ENCODE data around the gene PCDHGA5. TPM values are rescaled to one million over a fixed set of nuclear protein-coding genes. Genes with fewer than 3 reads are reported as not detected.

The PCDHGA5 gene
- total and polyA plus RNA-seq, 2 of the 8 experiments (the other 6 are each of a cell fraction or from before 2014, with no cell fraction given): 1.1 to 1.3 TPM

DNA sequence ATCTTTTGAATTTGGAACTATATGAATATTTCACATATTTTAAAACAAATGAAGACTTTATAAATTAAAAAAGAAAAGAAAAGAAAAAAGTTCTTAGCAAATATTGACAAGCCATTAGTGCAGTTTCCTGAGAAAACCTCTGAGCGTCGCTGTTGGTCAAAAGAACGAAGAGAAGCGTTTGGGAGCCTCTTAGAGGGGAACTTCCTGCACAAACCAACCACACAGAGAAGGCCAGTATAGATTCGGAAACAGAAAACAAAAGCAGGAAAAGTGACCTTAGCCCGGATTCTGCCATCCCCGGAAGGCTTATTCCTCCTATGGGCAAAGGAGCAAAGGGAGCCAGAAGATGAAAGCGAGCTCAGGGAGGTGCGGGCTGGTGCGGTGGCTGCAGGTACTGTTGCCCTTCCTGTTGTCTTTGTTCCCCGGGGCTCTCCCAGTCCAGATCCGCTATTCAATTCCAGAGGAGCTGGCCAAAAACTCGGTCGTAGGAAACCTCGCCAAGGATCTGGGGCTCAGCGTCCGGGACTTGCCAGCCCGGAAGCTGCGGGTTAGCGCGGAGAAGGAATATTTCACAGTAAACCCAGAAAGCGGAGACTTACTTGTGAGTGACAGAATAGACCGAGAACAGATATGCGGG is 4.1 kb upstream of the PCDHGA5 start, which contains the start of gene PCDHGB2:
Gene PCDHGB2 (plus strand): TSS at position 205 of the 637 bp plus-strand sequence. CDS start 142 bp downstream, at position 347.
- no peak within 1 kb of the TSS for H3K27ac ChIP-seq (ENCODE audit: low read depth, low read length)
- no peak for DNase-seq (ENCODE audit: low read depth in 1 of 2, low spot score in 2 of 2)
- TF ChIP-seq RAD21 (IDR thresholded peaks at IDR 0.05 in 1 of 2, conservative IDR thresholded peaks at IDR 0.05 in 1 of 2; ENCODE audit: low read depth in 2 of 2, low read length in 2 of 2): peak; percentile 78 to 82
- peak in 2 of 3 experiments; percentile 60 to 74; a peak in 3 of 4 replicates for TF ChIP-seq CTCF (IDR thresholded peaks at IDR 0.05; ENCODE audit: control extremely low read depth in 1 of 3, insufficient read depth in 1 of 3, low read depth in 1 of 3, low read length in 3 of 3)
- no peak for TF ChIP-seq JUND (IDR thresholded peaks at IDR 0.05; ENCODE audit: low read length)
- H3K79me1 ChIP-seq (ENCODE audit: low read depth, low read length): no peaks in the 10 kb centered on the region
- H3K4me2 ChIP-seq (ENCODE audit: insufficient read depth in 1 of 2, low read depth in 2 of 2, low read length in 2 of 2): peak within 1 kb of the TSS in 1 of 2 experiments; percentile 53; a peak in 2 of 4 replicates
- H4K8ac ChIP-seq (ENCODE audit: extremely low read depth, insufficient read depth, low read length): peak within 1 kb of the TSS; percentile 88; the same call in 1 of the 2 replicates
- peak within 1 kb of the TSS; percentile 81; the same call in 1 of the 2 replicates for H2AFZ ChIP-seq (ENCODE audit: low read length)
- H2AK5ac ChIP-seq (ENCODE audit: low read depth, low read length): no peak within 1 kb of the TSS
- no peak within 1 kb of the TSS for H3K9ac ChIP-seq (replicated peaks in 1 of 4; ENCODE audit: extremely low read depth in 1 of 4, low read depth in 3 of 4, low read length in 3 of 4)
- H2BK120ac ChIP-seq (replicated peaks; ENCODE audit: low read depth, low read length): no peak within 1 kb of the TSS
- H3K4me1 ChIP-seq (replicated peaks in 1 of 4; ENCODE audit: control insufficient read depth in 3 of 4, insufficient read depth in 4 of 4, low read length in 3 of 4): peaks cover 0 to 3% (median under 1%) of the 10 kb centered on the region in 4 experiments; a peak in 1 of 7 replicates
- no peaks in the 10 kb centered on the region for H3K27me3 ChIP-seq (replicated peaks in 1 of 4; ENCODE audit: control insufficient read depth in 3 of 4, extremely low read depth in 1 of 4, insufficient read depth in 3 of 4, low read length in 3 of 4)
- no peak within 1 kb of the TSS for H2BK5ac ChIP-seq (ENCODE audit: low read depth, low read length)
- H3K23ac ChIP-seq (ENCODE audit: insufficient read length): no peak within 1 kb of the TSS
- H3K4ac ChIP-seq (replicated peaks; ENCODE audit: insufficient read length, low read depth, low read length): no peak within 1 kb of the TSS
- H4K20me1 ChIP-seq (replicated peaks in 1 of 2; ENCODE audit: control insufficient read depth in 1 of 2, insufficient read depth in 2 of 2, low read length in 2 of 2): no peaks in the 10 kb centered on the region
- H4K91ac ChIP-seq (replicated peaks; ENCODE audit: insufficient read length, low read length): no peak within 1 kb of the TSS
- CTCF ChIA-PET (ENCODE audit: partially characterized antibody): interaction anchor here (0.6 to 3.4 kb wide), 35 partner anchors 8 to 204 kb away, joined by 3 to 20 read pairs (median 4); partner anchors contain the start of genes PCDHB14, PCDHB15, PCDHB16 and PCDHGA10
- POLR2A ChIA-PET (ENCODE audit: partially characterized antibody): interaction anchor here (1.1 kb wide), 1 partner anchor 48 kb away, joined by 3 read pairs; no protein-coding TSS in a partner anchor
- H3K14ac ChIP-seq (ENCODE audit: insufficient read length): no peak within 1 kb of the TSS
- H2BK20ac ChIP-seq (ENCODE audit: low read length): no peak within 1 kb of the TSS
- H3K9me3 ChIP-seq (ENCODE audit: insufficient read depth in 2 of 2, low read depth in 1 of 2, low read length in 1 of 2): peaks cover 40 to 54% of the 10 kb centered on the region in 2 experiments
- 80% methylated on average over 24 of the region's 24 CpGs; no CpG with 5 or more reads in 1 of the 2 experiments for WGBS, 2 experiments (ENCODE audit: extremely low coverage in 1 of 2, insufficient coverage in 1 of 2, insufficient read length in 1 of 2, insufficient replicate concordance in 2 of 2, low coverage in 1 of 2, low lambda C conversion rate in 2 of 2, missing lambda C conversion rate in 1 of 2)
- FAIRE-seq: peak; percentile 78
- H2BK15ac ChIP-seq (ENCODE audit: low read length): no peak within 1 kb of the TSS
- peaks cover 0 to 10% (median 2%) of the 10 kb centered on the region in 4 experiments; a peak in 4 of 8 replicates for H3K36me3 ChIP-seq (ENCODE audit: control insufficient read depth in 2 of 4, insufficient read depth in 4 of 4, low read length in 3 of 4)
- H3K18ac ChIP-seq (ENCODE audit: extremely low read depth, low read length): no peak within 1 kb of the TSS
- no peak within 1 kb of the TSS for H3K56ac ChIP-seq (replicated peaks; ENCODE audit: insufficient read length, low read depth, low read length)
- H3K4me3 ChIP-seq (ENCODE audit: extremely low read depth in 1 of 4, insufficient read depth in 2 of 4, low read depth in 3 of 4, low read length in 4 of 4): peak within 1 kb of the TSS in 1 of 4 experiments; percentile 33; a peak in 1 of 8 replicates
- H3K79me2 ChIP-seq (ENCODE audit: control insufficient read depth in 1 of 2, insufficient read depth in 2 of 2, low read length in 2 of 2): no peaks in the 10 kb centered on the region
- 0 out of 2 replicates have a peak within 1 kb of the TSS, but pooled peaks have one; percentile 65 for H2BK12ac ChIP-seq (ENCODE audit: low read depth, low read length)
- H4K5ac ChIP-seq (ENCODE audit: insufficient read length, low read depth, low read length): no peak within 1 kb of the TSS
- no peaks in the 10 kb centered on the region for H3K23me2 ChIP-seq (ENCODE audit: low read depth, low read length)

Data from H1 (cell line).